Activated naive CD8-positive, alpha-beta T cell (primary cell): Measurements from ENCODE around the gene RPS6KC1.
"Not testable (repeated sequence)": the region's sequence is repeated elsewhere in the genome, so short reads cannot be mapped to it uniquely, and the experiment has no call there.

Experiments used
- H3K27ac Mint-ChIP-seq: one replicate; pipeline ENCODE4 v1.8.0; 2021; ENCODE audit warnings: mixed read lengths
- H3K27me3 Mint-ChIP-seq: one replicate; pipeline ENCODE4 v1.8.0; 2021; ENCODE audit warnings: mixed read lengths
- H3K36me3 Mint-ChIP-seq: one replicate; pipeline ENCODE4 v1.8.0; 2021; ENCODE audit warnings: mixed read lengths
- H3K4me1 Mint-ChIP-seq: one replicate; pipeline ENCODE4 v1.8.0; 2021; ENCODE audit warnings: low read depth, mixed read lengths
- H3K4me3 Mint-ChIP-seq: one replicate; pipeline ENCODE4 v1.8.0; 2021; ENCODE audit warnings: mild to moderate bottlenecking, mixed read lengths
- H3K9me3 Mint-ChIP-seq: one replicate; pipeline ENCODE4 v1.8.0; 2021; ENCODE audit warnings: low read depth, mixed read lengths

RPS6KC1 gene

GRCh38 chr1:213051127-213051880, at the start of gene RPS6KC1:
RPS6KC1 (plus strand) TSS chr1:213051241; CDS start chr1:213051405, 164 bp downstream.
- Mint-ChIP-seq H3K9me3 (peaks cover 5% of the 10 kb centered on the region), H3K36me3 (peaks cover 22% of the 10 kb centered on the region), H3K4me1 (peaks cover 35% of the 10 kb centered on the region), H3K27ac (peak within 1 kb of the TSS; percentile 96), H3K4me3 (peak within 1 kb of the TSS; percentile 100), H3K27me3 (peaks cover 14% of the 10 kb centered on the region)

GRCh38 chr1:213003256-213003655, 47.8 kb upstream of the RPS6KC1 start:
- H3K27ac Mint-ChIP-seq = peak overlapping the region; percentile 47
- H3K4me3 Mint-ChIP-seq = no peak overlapping the region
- no peaks in the 10 kb centered on the region for H3K27me3 Mint-ChIP-seq
- peaks cover 7% of the 10 kb centered on the region for H3K36me3 Mint-ChIP-seq
- H3K4me1 Mint-ChIP-seq = peaks cover 2% of the 10 kb centered on the region
- H3K9me3 Mint-ChIP-seq = no peaks in the 10 kb centered on the region

- Mint-ChIP-seq H3K9me3 (no peaks in the 10 kb centered on the region), H3K36me3 (peaks cover 6% of the 10 kb centered on the region)
Observed at GRCh38 chr1:213008564-213008963, 42.5 kb upstream of the RPS6KC1 start.

GRCh38 chr1:213014642-213015041, 36.4 kb upstream of the RPS6KC1 start:
- Mint-ChIP-seq H3K4me1 (peaks cover 36% of the 10 kb centered on the region), H3K36me3 (peaks cover 6% of the 10 kb centered on the region), H3K9me3 (no peaks in the 10 kb centered on the region), H3K27me3 (no peaks in the 10 kb centered on the region), H3K27ac (peak overlapping the region; percentile 99), H3K4me3 (peak overlapping the region; percentile 99)

More at GRCh38 chr1:213008564-213008963, 42.5 kb upstream of the RPS6KC1 start:
- H3K27ac Mint-ChIP-seq = peak overlapping the region; percentile 18
- H3K4me3 Mint-ChIP-seq = no peak overlapping the region
- peaks cover 28% of the 10 kb centered on the region for H3K4me1 Mint-ChIP-seq
- no peaks in the 10 kb centered on the region for H3K27me3 Mint-ChIP-seq

- peaks cover 6% of the 10 kb centered on the region for H3K36me3 Mint-ChIP-seq
- H3K4me1 Mint-ChIP-seq = peaks cover 36% of the 10 kb centered on the region
- H3K4me3 Mint-ChIP-seq = peak within 1 kb of the TSS; percentile 99
- H3K27ac Mint-ChIP-seq = peak within 1 kb of the TSS; percentile 99
- no peaks in the 10 kb centered on the region for H3K9me3 Mint-ChIP-seq
- no peaks in the 10 kb centered on the region for H3K27me3 Mint-ChIP-seq
Observed at GRCh38 chr1:213015099-213016050, 35.7 kb upstream of the RPS6KC1 start, which contains the start of gene ANGEL2. ANGEL2 (minus strand) TSS chr1:213015867; CDS start chr1:213015671, 196 bp downstream.

GRCh38 chr1:213017447-213018273, 33.4 kb upstream of the RPS6KC1 start:
- Mint-ChIP-seq H3K4me1 (peaks cover 21% of the 10 kb centered on the region), H3K27ac (no peak overlapping the region), H3K36me3 (no peaks in the 10 kb centered on the region), H3K27me3 (no peaks in the 10 kb centered on the region), H3K9me3 (no peaks in the 10 kb centered on the region), H3K4me3 (no peak overlapping the region)

GRCh38 chr1:213019450-213019849, 31.6 kb upstream of the RPS6KC1 start:
- Mint-ChIP-seq H3K4me3 (no peak overlapping the region), H3K27ac (no peak overlapping the region), H3K9me3 (no peaks in the 10 kb centered on the region), H3K36me3 (peaks cover 3% of the 10 kb centered on the region), H3K27me3 (peaks cover 5% of the 10 kb centered on the region), H3K4me1 (peaks cover 6% of the 10 kb centered on the region)

- Mint-ChIP-seq H3K27ac (no peak overlapping the region), H3K27me3 (peaks cover 5% of the 10 kb centered on the region), H3K9me3 (no peaks in the 10 kb centered on the region), H3K4me1 (peaks cover 3% of the 10 kb centered on the region), H3K4me3 (no peak overlapping the region), H3K36me3 (peaks cover 3% of the 10 kb centered on the region)
Observed at GRCh38 chr1:213020016-213020415, 31.0 kb upstream of the RPS6KC1 start.

- peaks cover 28% of the 10 kb centered on the region for H3K27me3 Mint-ChIP-seq
- not testable (repeated sequence) for H3K36me3 Mint-ChIP-seq
Observed at GRCh38 chr1:213027024-213027423, 24.0 kb upstream of the RPS6KC1 start.

GRCh38 chr1:213032651-213033050, 18.4 kb upstream of the RPS6KC1 start:
- Mint-ChIP-seq H3K27me3 (peaks cover 25% of the 10 kb centered on the region), H3K4me1 (no peaks in the 10 kb centered on the region), H3K9me3 (no peaks in the 10 kb centered on the region), H3K4me3 (no peak overlapping the region), H3K27ac (no peak overlapping the region), H3K36me3 (no peaks in the 10 kb centered on the region)

More at GRCh38 chr1:213027024-213027423, 24.0 kb upstream of the RPS6KC1 start:
- not testable (repeated sequence) for H3K9me3 Mint-ChIP-seq, H3K27ac Mint-ChIP-seq, H3K4me3 Mint-ChIP-seq, H3K4me1 Mint-ChIP-seq

- Mint-ChIP-seq H3K36me3 (no peaks in the 10 kb centered on the region), H3K27ac (no peak overlapping the region), H3K27me3 (peaks cover 26% of the 10 kb centered on the region), H3K9me3 (no peaks in the 10 kb centered on the region), H3K4me3 (no peak overlapping the region), H3K4me1 (no peaks in the 10 kb centered on the region)
Observed at GRCh38 chr1:213034713-213035112, 16.3 kb upstream of the RPS6KC1 start.

- peaks cover 22% of the 10 kb centered on the region for H3K27me3 Mint-ChIP-seq
- no peak overlapping the region for H3K4me3 Mint-ChIP-seq
- no peaks in the 10 kb centered on the region for H3K4me1 Mint-ChIP-seq
- no peaks in the 10 kb centered on the region for H3K36me3 Mint-ChIP-seq
- no peaks in the 10 kb centered on the region for H3K9me3 Mint-ChIP-seq
- H3K27ac Mint-ChIP-seq = no peak overlapping the region
Observed at GRCh38 chr1:213035573-213035972, 15.5 kb upstream of the RPS6KC1 start.

- Mint-ChIP-seq H3K27ac (no peak overlapping the region), H3K4me3 (no peak overlapping the region), H3K27me3 (peaks cover 8% of the 10 kb centered on the region), H3K4me1 (peaks cover 4% of the 10 kb centered on the region), H3K9me3 (no peaks in the 10 kb centered on the region), H3K36me3 (no peaks in the 10 kb centered on the region)
Observed at GRCh38 chr1:213041443-213041842, 9.6 kb upstream of the RPS6KC1 start.
